Astrocyte of the spinal cord (primary cell): Measurements from ENCODE around the gene SLC9A9.

Source experiments
- DNase-seq: peaks from one replicate; pipeline ENCODE4 v3.0.0; 2011; ENCODE audit warnings: low read depth, low spot score
- H3K4me3 ChIP-seq: 2 replicates; pipeline ENCODE4 v1.5.1; 2011; ENCODE audit warnings: low read depth, mild to moderate bottlenecking, low read length, moderate library complexity
- in situ Hi-C: cut with HindIII; loops from 2 replicates; pipeline ENCODE4 v1.10.0; 2017; ENCODE audit warnings: low sequenced_read_pairs
- TF ChIP-seq, protein P1 (sequence below): IDR thresholded peaks from 2 replicates; pipeline ENCODE4 v1.5.1; 2012; ENCODE audit warnings: low read depth, mild to moderate bottlenecking, low read length, inconsistent platforms

Gene SLC9A9

DNA sequence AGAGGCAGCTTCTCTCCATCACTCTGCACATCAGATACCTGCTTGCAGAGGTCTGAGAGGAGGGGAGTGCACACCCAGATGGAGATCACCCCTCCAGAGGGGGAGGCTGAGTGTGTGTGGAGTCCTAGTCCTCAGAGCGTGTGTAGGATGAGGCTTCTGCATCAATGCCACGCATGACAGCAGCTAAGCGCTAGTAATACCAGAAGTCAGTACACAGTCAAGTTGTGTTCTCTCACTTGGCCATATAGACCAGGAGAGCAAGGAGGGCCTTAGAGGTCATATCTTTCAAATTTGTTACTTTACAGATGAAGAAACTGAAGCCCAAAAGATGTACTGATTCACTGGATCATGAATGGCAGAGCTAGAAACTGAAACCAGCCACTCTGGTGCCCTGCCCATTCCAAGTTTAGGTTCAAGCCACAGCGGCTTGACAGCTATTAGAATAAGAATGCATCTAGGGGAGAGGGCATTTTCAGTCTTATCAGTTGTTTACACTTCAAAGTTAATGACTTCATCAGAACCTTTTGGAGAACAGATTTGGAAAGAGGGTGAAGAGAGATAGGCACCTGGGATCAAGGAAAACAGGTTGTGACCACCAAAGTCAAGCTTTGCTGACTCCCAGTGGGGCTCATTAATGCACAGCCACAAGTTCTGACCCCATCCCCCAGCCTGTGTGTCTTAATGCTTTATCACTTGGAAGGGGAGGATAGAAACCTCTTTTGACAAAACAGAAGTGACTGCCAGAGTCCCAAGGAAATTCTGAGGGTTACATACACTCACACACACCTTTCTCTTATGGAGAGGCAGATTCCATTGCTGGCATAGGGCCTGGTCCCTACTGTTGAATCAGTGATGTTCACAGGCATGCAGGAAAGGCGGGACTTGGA lies 418.4 kb downstream of the SLC9A9 start:
- TF ChIP-seq, protein P1, sequence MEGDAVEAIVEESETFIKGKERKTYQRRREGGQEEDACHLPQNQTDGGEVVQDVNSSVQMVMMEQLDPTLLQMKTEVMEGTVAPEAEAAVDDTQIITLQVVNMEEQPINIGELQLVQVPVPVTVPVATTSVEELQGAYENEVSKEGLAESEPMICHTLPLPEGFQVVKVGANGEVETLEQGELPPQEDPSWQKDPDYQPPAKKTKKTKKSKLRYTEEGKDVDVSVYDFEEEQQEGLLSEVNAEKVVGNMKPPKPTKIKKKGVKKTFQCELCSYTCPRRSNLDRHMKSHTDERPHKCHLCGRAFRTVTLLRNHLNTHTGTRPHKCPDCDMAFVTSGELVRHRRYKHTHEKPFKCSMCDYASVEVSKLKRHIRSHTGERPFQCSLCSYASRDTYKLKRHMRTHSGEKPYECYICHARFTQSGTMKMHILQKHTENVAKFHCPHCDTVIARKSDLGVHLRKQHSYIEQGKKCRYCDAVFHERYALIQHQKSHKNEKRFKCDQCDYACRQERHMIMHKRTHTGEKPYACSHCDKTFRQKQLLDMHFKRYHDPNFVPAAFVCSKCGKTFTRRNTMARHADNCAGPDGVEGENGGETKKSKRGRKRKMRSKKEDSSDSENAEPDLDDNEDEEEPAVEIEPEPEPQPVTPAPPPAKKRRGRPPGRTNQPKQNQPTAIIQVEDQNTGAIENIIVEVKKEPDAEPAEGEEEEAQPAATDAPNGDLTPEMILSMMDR = no peak
- no peak overlapping the region for H3K4me3 ChIP-seq
- no peak for DNase-seq
- in situ Hi-C loops = no loop called here

DNA sequence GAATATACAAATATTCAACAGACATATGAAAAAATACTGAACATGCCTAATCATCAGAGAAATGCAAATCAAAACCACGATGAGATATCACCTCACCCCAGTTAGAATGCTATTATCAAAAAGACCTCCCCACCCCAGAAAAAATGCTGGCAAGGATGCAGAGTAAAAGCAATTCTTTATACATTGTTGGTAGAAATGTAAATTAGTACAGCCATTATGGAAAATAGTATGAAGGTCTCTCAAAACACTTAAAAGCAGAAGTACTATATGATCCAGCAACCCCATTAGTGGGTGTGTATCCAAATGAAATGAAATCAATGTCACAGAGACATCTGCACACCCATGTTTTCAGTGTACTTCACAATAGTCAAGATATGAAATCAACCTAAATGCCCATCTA lies 420.0 kb downstream of the SLC9A9 start:
- in situ Hi-C loops = no loop called here
- no peak for DNase-seq
- TF ChIP-seq, protein P1 = no peak
- no peak overlapping the region for H3K4me3 ChIP-seq

DNA sequence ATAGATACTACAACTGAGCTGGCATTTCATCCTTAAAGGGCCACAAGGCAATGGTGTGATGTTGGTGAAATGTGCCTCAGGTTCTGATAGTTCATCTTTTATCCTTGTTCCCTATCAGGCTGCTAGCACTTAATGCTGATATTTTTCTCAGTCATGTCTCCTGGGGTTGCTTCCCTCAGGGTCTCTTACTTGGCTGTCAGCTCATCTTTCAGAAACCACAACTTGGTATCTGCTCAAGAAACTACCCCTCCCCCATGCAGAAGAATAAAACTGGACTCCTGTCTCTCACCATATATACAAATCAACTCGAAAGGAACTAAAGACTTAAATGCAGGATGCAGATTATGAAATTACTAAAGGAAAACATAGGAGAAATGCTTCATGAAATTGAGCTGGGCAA lies 420.6 kb downstream of the SLC9A9 start:
- no peak for DNase-seq

DNA sequence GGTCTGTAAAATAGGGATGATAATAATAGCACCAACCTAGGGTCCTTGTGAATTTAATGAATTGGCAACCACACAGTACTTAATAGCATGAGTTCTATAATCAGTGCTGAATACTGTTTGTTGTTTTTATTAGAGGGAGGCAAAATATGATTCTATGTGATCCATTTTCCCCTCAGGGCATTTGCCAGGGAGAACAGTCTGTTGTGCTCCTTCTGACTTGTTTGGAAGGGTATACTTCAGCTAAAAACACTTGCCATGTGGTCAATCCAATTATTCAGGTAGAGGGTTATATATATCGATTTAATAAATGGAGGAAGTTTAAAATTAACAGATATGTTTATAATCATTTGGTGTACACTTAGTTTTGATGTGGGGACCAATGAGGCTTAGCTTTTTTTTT lies 423.4 kb downstream of the SLC9A9 start:
- in situ Hi-C loops = no loop called here
- TF ChIP-seq, protein P1 = no peak
- no peak overlapping the region for H3K4me3 ChIP-seq
- DNase-seq = no peak

More for the DNA sequence above, 420.6 kb downstream of the SLC9A9 start:
- in situ Hi-C loops = no loop called here
- H3K4me3 ChIP-seq = no peak overlapping the region
- TF ChIP-seq, protein P1 = no peak

DNA sequence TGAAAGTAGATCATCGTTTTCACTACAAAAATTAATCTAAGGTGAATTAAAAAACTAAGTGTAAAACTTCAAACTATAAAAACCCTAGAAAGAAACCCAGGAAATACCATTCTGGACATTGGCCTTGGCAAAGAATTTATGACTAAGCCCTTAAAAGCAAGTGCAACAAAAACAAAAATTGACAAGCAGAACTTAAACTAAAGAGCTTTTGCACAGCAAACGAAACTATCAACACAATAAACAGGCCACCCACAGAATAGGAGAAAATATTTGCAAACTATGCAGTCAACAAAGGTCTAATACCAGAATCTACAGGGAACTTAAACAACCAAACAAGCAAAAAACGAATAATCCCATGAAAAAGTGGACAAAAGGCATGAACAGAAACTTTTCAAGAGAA lies 426.7 kb downstream of the SLC9A9 start:
- TF ChIP-seq, protein P1 = no peak
- DNase-seq = peak; percentile 30
- in situ Hi-C loops = no loop called here
- no peak overlapping the region for H3K4me3 ChIP-seq

DNA sequence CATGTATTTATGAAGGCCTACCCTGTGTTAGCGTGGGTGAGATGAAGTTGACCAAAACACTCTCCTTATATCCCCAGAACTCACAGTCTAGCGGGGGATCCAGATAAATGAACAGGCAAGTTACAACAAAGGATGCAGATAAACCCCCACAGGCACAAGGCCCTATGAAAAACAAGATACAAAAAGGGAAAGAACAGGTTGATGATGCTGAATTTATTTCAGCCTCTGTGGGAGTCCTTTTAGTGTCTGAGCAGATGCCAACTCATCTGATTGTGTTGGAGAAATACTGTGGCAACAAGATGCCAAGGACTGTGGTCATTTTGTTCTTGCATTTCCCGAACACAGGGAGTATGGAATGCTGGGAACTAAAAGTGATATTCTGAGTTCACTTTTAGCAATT lies 428.7 kb downstream of the SLC9A9 start:
- in situ Hi-C loops = no loop called here
- no peak for DNase-seq
- TF ChIP-seq, protein P1 = no peak
- H3K4me3 ChIP-seq = no peak overlapping the region
